ENCODE results near the gene D2HGDH. TPM values are rescaled to one million over a fixed set of nuclear protein-coding genes. Genes with fewer than 3 reads are reported as not detected.

Gene D2HGDH
- total and polyA plus RNA-seq, 2 donors: 6.4 to 51.0 TPM

- DNase-seq (ENCODE audit: low read depth in 6 of 9, low spot score in 9 of 9): no peak
- 83% methylated on average over 20 of the region's 20 CpGs for WGBS
Measured at GRCh38 chr2:241811952-241812729, 77.7 kb downstream of the D2HGDH start.

GRCh38 chr2:241812730-241813643, 78.6 kb downstream of the D2HGDH start:
- Histone ChIP-seq H3K4me1 (ENCODE audit: control insufficient read depth in 2 of 2, insufficient read depth in 2 of 2, low read length in 2 of 2) (peaks cover 0 to 20% of the 10 kb centered on the region in 2 donors), H3K27me3 (ENCODE audit: control insufficient read depth in 2 of 2, insufficient read depth in 1 of 2, low read length in 1 of 2) (peaks cover 0 to 25% of the 10 kb centered on the region in 2 donors), H3K27ac (ENCODE audit: low read depth in 1 of 2, low read length in 1 of 2) (no peak overlapping the region), H3K9me3 (ENCODE audit: control insufficient read depth in 2 of 2, insufficient read depth in 1 of 2, low read length in 1 of 2) (peaks cover 0 to 7% of the 10 kb centered on the region in 2 donors), H3K36me3 (ENCODE audit: control insufficient read depth in 2 of 2, insufficient read depth in 2 of 2, low read length in 1 of 2) (no peaks in the 10 kb centered on the region), H3K4me3 (ENCODE audit: low read length in 2 of 2) (no peak overlapping the region)
- WGBS: 90% methylated on average over 40 of the region's 40 CpGs
- peak in 1 of 9 donors; percentile 35 for DNase-seq (ENCODE audit: low read depth in 6 of 9, low spot score in 9 of 9)

More at GRCh38 chr2:241811952-241812729, 77.7 kb downstream of the D2HGDH start:
- Histone ChIP-seq H3K27ac (ENCODE audit: low read depth in 1 of 2, low read length in 1 of 2) (no peak overlapping the region), H3K4me3 (ENCODE audit: low read length in 2 of 2) (no peak overlapping the region), H3K4me1 (ENCODE audit: control insufficient read depth in 2 of 2, insufficient read depth in 2 of 2, low read length in 2 of 2) (peaks cover 0 to 20% of the 10 kb centered on the region in 2 donors), H3K27me3 (ENCODE audit: control insufficient read depth in 2 of 2, insufficient read depth in 1 of 2, low read length in 1 of 2) (peaks cover 0 to 20% of the 10 kb centered on the region in 2 donors), H3K36me3 (ENCODE audit: control insufficient read depth in 2 of 2, insufficient read depth in 2 of 2, low read length in 1 of 2) (no peaks in the 10 kb centered on the region), H3K9me3 (ENCODE audit: control insufficient read depth in 2 of 2, insufficient read depth in 1 of 2, low read length in 1 of 2) (peaks cover 0 to 7% of the 10 kb centered on the region in 2 donors)

GRCh38 chr2:241813644-241814392, 79.4 kb downstream of the D2HGDH start:
- Histone ChIP-seq H3K9me3 (ENCODE audit: control insufficient read depth in 2 of 2, insufficient read depth in 1 of 2, low read length in 1 of 2) (peaks cover 0 to 7% of the 10 kb centered on the region in 2 donors), H3K27me3 (ENCODE audit: control insufficient read depth in 2 of 2, insufficient read depth in 1 of 2, low read length in 1 of 2) (peaks cover 0 to 25% of the 10 kb centered on the region in 2 donors), H3K36me3 (ENCODE audit: control insufficient read depth in 2 of 2, insufficient read depth in 2 of 2, low read length in 1 of 2) (no peaks in the 10 kb centered on the region), H3K4me1 (ENCODE audit: control insufficient read depth in 2 of 2, insufficient read depth in 2 of 2, low read length in 2 of 2) (peaks cover 0 to 17% of the 10 kb centered on the region in 2 donors), H3K4me3 (ENCODE audit: low read length in 2 of 2) (no peak overlapping the region), H3K27ac (ENCODE audit: low read depth in 1 of 2, low read length in 1 of 2) (no peak overlapping the region)
- DNase-seq (ENCODE audit: low read depth in 6 of 9, low spot score in 9 of 9): peak in 1 of 9 donors; percentile 30
- whole genome bisulfite sequencing: 54% methylated on average over 20 of the region's 20 CpGs

GRCh38 chr2:241814393-241814642, 79.9 kb downstream of the D2HGDH start:
- no peak for DNase-seq (ENCODE audit: low read depth in 6 of 9, low spot score in 9 of 9)
- WGBS: 96% methylated on average over 17 of the region's 17 CpGs
- H3K36me3 ChIP-seq (ENCODE audit: control insufficient read depth in 2 of 2, insufficient read depth in 2 of 2, low read length in 1 of 2): no peaks in the 10 kb centered on the region
- H3K27ac ChIP-seq (ENCODE audit: low read depth in 1 of 2, low read length in 1 of 2): no peak overlapping the region
- peaks cover 0 to 7% of the 10 kb centered on the region in 2 donors for H3K9me3 ChIP-seq (ENCODE audit: control insufficient read depth in 2 of 2, insufficient read depth in 1 of 2, low read length in 1 of 2)
- H3K4me1 ChIP-seq (ENCODE audit: control insufficient read depth in 2 of 2, insufficient read depth in 2 of 2, low read length in 2 of 2): peaks cover 0 to 17% of the 10 kb centered on the region in 2 donors
- H3K4me3 ChIP-seq (ENCODE audit: low read length in 2 of 2): no peak overlapping the region
- peaks cover 0 to 25% of the 10 kb centered on the region in 2 donors for H3K27me3 ChIP-seq (ENCODE audit: control insufficient read depth in 2 of 2, insufficient read depth in 1 of 2, low read length in 1 of 2)

- no peak overlapping the region for H3K4me3 ChIP-seq (ENCODE audit: low read length in 2 of 2)
- H3K36me3 ChIP-seq (ENCODE audit: control insufficient read depth in 2 of 2, insufficient read depth in 2 of 2, low read length in 1 of 2): no peaks in the 10 kb centered on the region
- H3K27ac ChIP-seq (ENCODE audit: low read depth in 1 of 2, low read length in 1 of 2): no peak overlapping the region
- peaks cover 0 to 7% of the 10 kb centered on the region in 2 donors for H3K9me3 ChIP-seq (ENCODE audit: control insufficient read depth in 2 of 2, insufficient read depth in 1 of 2, low read length in 1 of 2)
- no peak for DNase-seq (ENCODE audit: low read depth in 6 of 9, low spot score in 9 of 9)
- peaks cover 0 to 17% of the 10 kb centered on the region in 2 donors for H3K4me1 ChIP-seq (ENCODE audit: control insufficient read depth in 2 of 2, insufficient read depth in 2 of 2, low read length in 2 of 2)
- H3K27me3 ChIP-seq (ENCODE audit: control insufficient read depth in 2 of 2, insufficient read depth in 1 of 2, low read length in 1 of 2): peaks cover 0 to 25% of the 10 kb centered on the region in 2 donors
- WGBS: 93% methylated on average over 52 of the region's 52 CpGs
Measured at GRCh38 chr2:241814643-241815476, 80.4 kb downstream of the D2HGDH start.

- Histone ChIP-seq H3K9me3 (ENCODE audit: control insufficient read depth in 2 of 2, insufficient read depth in 1 of 2, low read length in 1 of 2) (peaks cover 0 to 7% of the 10 kb centered on the region in 2 donors), H3K4me1 (ENCODE audit: control insufficient read depth in 2 of 2, insufficient read depth in 2 of 2, low read length in 2 of 2) (peaks cover under 1 to 17% of the 10 kb centered on the region in 2 donors), H3K27ac (ENCODE audit: low read depth in 1 of 2, low read length in 1 of 2) (no peak overlapping the region), H3K36me3 (ENCODE audit: control insufficient read depth in 2 of 2, insufficient read depth in 2 of 2, low read length in 1 of 2) (no peaks in the 10 kb centered on the region), H3K4me3 (ENCODE audit: low read length in 2 of 2) (no peak overlapping the region), H3K27me3 (ENCODE audit: control insufficient read depth in 2 of 2, insufficient read depth in 1 of 2, low read length in 1 of 2) (peaks cover 0 to 25% of the 10 kb centered on the region in 2 donors)
- WGBS: 91% methylated on average over 48 of the region's 48 CpGs
- DNase-seq (ENCODE audit: low read depth in 6 of 9, low spot score in 9 of 9): no peak
Measured at GRCh38 chr2:241815477-241816430, 81.3 kb downstream of the D2HGDH start.

GRCh38 chr2:241816431-241817121, 82.1 kb downstream of the D2HGDH start:
- 89% methylated on average over 33 of the region's 33 CpGs for WGBS
- DNase-seq (ENCODE audit: low read depth in 6 of 9, low spot score in 9 of 9): no peak

More at GRCh38 chr2:241816431-241817121, 82.1 kb downstream of the D2HGDH start:
- Histone ChIP-seq H3K36me3 (ENCODE audit: control insufficient read depth in 2 of 2, insufficient read depth in 2 of 2, low read length in 1 of 2) (no peaks in the 10 kb centered on the region), H3K4me3 (ENCODE audit: low read length in 2 of 2) (no peak overlapping the region), H3K4me1 (ENCODE audit: control insufficient read depth in 2 of 2, insufficient read depth in 2 of 2, low read length in 2 of 2) (peaks cover 6 to 22% of the 10 kb centered on the region in 2 donors), H3K9me3 (ENCODE audit: control insufficient read depth in 2 of 2, insufficient read depth in 1 of 2, low read length in 1 of 2) (peaks cover 0 to 7% of the 10 kb centered on the region in 2 donors), H3K27me3 (ENCODE audit: control insufficient read depth in 2 of 2, insufficient read depth in 1 of 2, low read length in 1 of 2) (peaks cover 0 to 21% of the 10 kb centered on the region in 2 donors), H3K27ac (ENCODE audit: low read depth in 1 of 2, low read length in 1 of 2) (no peak overlapping the region)
